H9 (cell line): ENCODE data around the gene MGA. TPM values are rescaled to one million over a fixed set of nuclear protein-coding genes. Genes with fewer than 3 reads are reported as not detected.

Experiments used
- DNase-seq: peaks from one replicate; pipeline ENCODE4 v3.0.0-alpha.2; 2017
- H2AFZ ChIP-seq: one replicate; pipeline ENCODE4 v1.6.1; 2013; ENCODE audit warnings: mild to moderate bottlenecking, low read length, control low read depth, moderate library complexity
- H2AK5ac ChIP-seq: 2 replicates; pipeline ENCODE4 v1.6.1; 2013; ENCODE audit warnings: low read length, control low read depth, mixed read lengths; ENCODE audit not compliant: insufficient read length
- H2BK120ac ChIP-seq: one replicate; pipeline ENCODE4 v1.6.1; 2013; ENCODE audit warnings: low read depth, mild to moderate bottlenecking, low read length, control low read depth, inconsistent platforms; ENCODE audit not compliant: poor library complexity, severe bottlenecking
- H2BK12ac ChIP-seq: 2 replicates; pipeline ENCODE4 v1.6.1; 2013; ENCODE audit warnings: low read length, control low read depth, mixed read lengths, low read depth; ENCODE audit not compliant: insufficient read length
- H2BK15ac ChIP-seq: 2 replicates; pipeline ENCODE4 v1.6.1; 2013; ENCODE audit warnings: low read depth, low read length, control low read depth
- H2BK20ac ChIP-seq: one replicate; pipeline ENCODE4 v1.6.1; 2013; ENCODE audit warnings: low read depth, mild to moderate bottlenecking, low read length, control low read depth, inconsistent platforms; ENCODE audit not compliant: poor library complexity, severe bottlenecking
- H2BK5ac ChIP-seq: 2 replicates; pipeline ENCODE4 v1.6.1; 2013; ENCODE audit warnings: low read length, control low read depth, mixed read lengths; ENCODE audit not compliant: insufficient read length
- H3K14ac ChIP-seq: 2 replicates; pipeline ENCODE4 v1.6.1; 2013; ENCODE audit warnings: low read length, control low read depth; ENCODE audit not compliant: insufficient read depth
- H3K18ac ChIP-seq: 2 replicates; pipeline ENCODE4 v1.6.1; 2013; ENCODE audit warnings: low read depth, mild to moderate bottlenecking, mixed read lengths, low read length, control low read depth; ENCODE audit not compliant: insufficient read length
- H3K23ac ChIP-seq: 2 replicates; pipeline ENCODE4 v1.6.1; 2013; ENCODE audit warnings: low read length, control low read depth, mixed read lengths, low read depth; ENCODE audit not compliant: insufficient read length
- H3K23me2 ChIP-seq: 2 replicates; pipeline ENCODE4 v1.6.1; 2013; ENCODE audit warnings: low read depth, mild to moderate bottlenecking, mixed read lengths, low read length, control low read depth; ENCODE audit not compliant: insufficient read length, poor library complexity, severe bottlenecking
- H3K27ac ChIP-seq: 2 replicates; pipeline ENCODE4 v1.5.1; 2013; ENCODE audit warnings: low read length, control low read depth, mixed read lengths, low read depth; ENCODE audit not compliant: insufficient read length
- H3K27me3 ChIP-seq: 2 replicates; pipeline ENCODE4 v1.6.1; 2013; ENCODE audit warnings: low read length, control low read depth, inconsistent platforms; ENCODE audit not compliant: insufficient read depth
- H3K4ac ChIP-seq: 2 replicates; pipeline ENCODE4 v1.6.1; 2013; ENCODE audit warnings: low read depth, mild to moderate bottlenecking, control low read depth, inconsistent platforms, low read length, moderate library complexity
- H3K4me1 ChIP-seq: 2 replicates; pipeline ENCODE4 v1.6.1; 2013; ENCODE audit warnings: low read length, control low read depth, inconsistent platforms; ENCODE audit not compliant: insufficient read depth
- H3K4me2 ChIP-seq: 2 replicates; pipeline ENCODE4 v1.6.1; 2013; ENCODE audit warnings: low read length, control low read depth, mixed read lengths; ENCODE audit not compliant: insufficient read length, insufficient read depth
- H3K56ac ChIP-seq: 2 replicates; pipeline ENCODE4 v1.6.1; 2013; ENCODE audit warnings: low read depth, mild to moderate bottlenecking, mixed read lengths, low read length, control low read depth; ENCODE audit not compliant: insufficient read length
- H3K79me1 ChIP-seq: 2 replicates; pipeline ENCODE4 v1.6.1; 2013; ENCODE audit warnings: low read depth, mild to moderate bottlenecking, moderate library complexity, low read length, control low read depth, inconsistent platforms; ENCODE audit not compliant: insufficient read depth, poor library complexity, severe bottlenecking
- H3K79me2 ChIP-seq: 2 replicates; pipeline ENCODE4 v1.6.1; 2013; ENCODE audit warnings: low read length, control low read depth, inconsistent platforms; ENCODE audit not compliant: insufficient read depth
- H3K9ac ChIP-seq: 2 replicates; pipeline ENCODE4 v1.6.1; 2013; ENCODE audit warnings: low read length, control low read depth, mixed read lengths; ENCODE audit not compliant: insufficient read length; ENCODE audit errors: extremely low read depth
- H3K9me3 ChIP-seq: one replicate; pipeline ENCODE4 v1.6.1; 2013; ENCODE audit warnings: low read depth, low read length, inconsistent platforms; ENCODE audit not compliant: control insufficient read depth
- H3T11ph ChIP-seq: one replicate; pipeline ENCODE4 v1.6.1; 2013; ENCODE audit warnings: mild to moderate bottlenecking, low read length, control low read depth, inconsistent platforms
- H4K20me1 ChIP-seq: one replicate; pipeline ENCODE4 v1.6.1; 2013; ENCODE audit not compliant: control insufficient read depth, insufficient read length, insufficient read depth
- H4K5ac ChIP-seq: 2 replicates; pipeline ENCODE4 v1.6.1; 2013; ENCODE audit warnings: low read depth, mild to moderate bottlenecking, mixed read lengths, low read length, control low read depth; ENCODE audit not compliant: insufficient read length
- H4K8ac ChIP-seq: replicated peaks from 2 replicates; pipeline ENCODE4 v1.6.1; 2013; ENCODE audit warnings: low read length, control low read depth, mixed read lengths, low read depth; ENCODE audit not compliant: insufficient read length
- H4K91ac ChIP-seq: 2 replicates; pipeline ENCODE4 v1.6.1; 2013; ENCODE audit warnings: low read depth, mild to moderate bottlenecking, moderate library complexity, mixed read lengths, low read length, control low read depth; ENCODE audit not compliant: insufficient read length
- H3K27ac Mint-ChIP-seq, 3 experiments: 2 replicates in 2 of 3; 3 replicates in 1 of 3; pipeline ENCODE4 v1.8.0; 2020 to 2021; ENCODE audit warnings: mixed read lengths in 3 of 3, mild to moderate bottlenecking in 1 of 3, moderate library complexity in 1 of 3
- H3K27me3 Mint-ChIP-seq: 2 replicates; pipeline ENCODE4 v1.8.0; 2021; ENCODE audit warnings: low read depth, mild to moderate bottlenecking, moderate library complexity, mixed read lengths
- H3K36me3 Mint-ChIP-seq, 3 experiments: 2 replicates in 2 of 3; 3 replicates in 1 of 3; pipeline ENCODE4 v1.8.0; 2020 to 2021; ENCODE audit warnings: low read depth in 3 of 3, mixed read lengths in 3 of 3; ENCODE audit not compliant: insufficient read depth in 1 of 3
- H3K4me1 Mint-ChIP-seq, 2 experiments: 2 replicates each; pipeline ENCODE4 v1.8.0; 2020; ENCODE audit warnings: mixed read lengths in 2 of 2
- H3K4me3 Mint-ChIP-seq, 2 experiments: 2 replicates in 1 of 2; 3 replicates in 1 of 2; pipeline ENCODE4 v1.8.0; 2020 to 2021; ENCODE audit warnings: mild to moderate bottlenecking in 2 of 2, mixed read lengths in 2 of 2, moderate library complexity in 1 of 2
- H3K9me3 Mint-ChIP-seq, 2 experiments: 2 replicates in 1 of 2; 3 replicates in 1 of 2; pipeline ENCODE4 v1.8.0; 2020; ENCODE audit warnings: mild to moderate bottlenecking in 2 of 2, mixed read lengths in 2 of 2, moderate library complexity in 1 of 2
- WGBS: extraction: QIAGEN DNeasy Blood & Tissue Kit; methylation state at CpG from one replicate; pipeline ENCODE4 v1.1.7; 2013; ENCODE audit warnings: missing lambda C conversion rate, low lambda C conversion rate, mixed read lengths; ENCODE audit not compliant: insufficient read length; ENCODE audit errors: extremely low coverage; 5-methylcytosine and 5-hydroxymethylcytosine counted together
- total RNA-seq: library from RNA; stranded (reverse); gene quantifications from 2 replicates; pipeline ENCODE4 v1.2.1, GENCODE V29; 2021
- TF ChIP-seq, protein P1 (sequence below): fragments of 200-600 bp; sonication (generic); conservative IDR thresholded peaks from 3 replicates; pipeline ENCODE4 v1.8.0; 2021; ENCODE audit warnings: antibody characterized with exemption, mild to moderate bottlenecking

MGA gene
- total RNA-seq, 1 experiment from 2014 or later: 62.7 TPM

DNA sequence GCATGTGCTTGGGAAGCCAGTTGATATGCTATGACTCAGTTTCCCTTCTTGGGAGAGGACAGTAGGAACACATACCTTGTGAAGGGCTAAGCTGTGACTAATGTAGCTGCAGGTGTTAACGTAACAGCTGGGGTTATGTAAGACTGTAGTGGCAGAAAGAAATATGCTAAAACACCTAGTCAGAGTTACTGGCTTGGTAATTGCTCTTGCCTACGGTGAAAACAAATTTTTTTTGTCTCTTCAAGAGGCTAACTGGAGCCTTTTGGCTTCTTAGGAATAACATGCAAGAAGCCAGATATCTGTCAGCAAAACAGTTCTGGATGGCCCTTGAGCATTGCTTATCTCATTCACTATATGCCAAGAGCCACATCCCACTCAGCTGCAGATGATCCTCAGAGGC lies 115.4 kb downstream of the MGA start:
- Histone ChIP-seq H3T11ph (no peak overlapping the region), H3K4me1 (peaks cover 19% of the 10 kb centered on the region), H4K5ac (no peak overlapping the region), H2BK120ac (no peak overlapping the region), H3K23me2 (peaks cover 17% of the 10 kb centered on the region), H3K79me1 (no peaks in the 10 kb centered on the region), H3K4me2 (peak overlapping the region; percentile 90), H3K79me2 (no peaks in the 10 kb centered on the region), H2BK12ac (no peak overlapping the region), H3K14ac (no peak overlapping the region), H2BK15ac (no peak overlapping the region), H2AK5ac (no peak overlapping the region), H2BK20ac (no peak overlapping the region), H3K9me3 (no peaks in the 10 kb centered on the region), H3K18ac (no peak overlapping the region), H4K91ac (no peak overlapping the region), H3K56ac (no peak overlapping the region), H3K27ac (no peak overlapping the region), H3K4ac (no peak overlapping the region), H4K20me1 (no peaks in the 10 kb centered on the region), H2AFZ (no peak overlapping the region), H4K8ac (no peak overlapping the region), H2BK5ac (no peak overlapping the region), H3K23ac (no peak overlapping the region), H3K9ac (no peak overlapping the region), H3K27me3 (no peaks in the 10 kb centered on the region)
- H3K36me3 Mint-ChIP-seq: no peaks in the 10 kb centered on the region
- no peak for DNase-seq
- no peaks in the 10 kb centered on the region for H3K9me3 Mint-ChIP-seq
- H3K4me1 Mint-ChIP-seq: peaks cover 56 to 59% of the 10 kb centered on the region in 2 experiments
- no peak overlapping the region for H3K27ac Mint-ChIP-seq
- peak overlapping the region; percentile 79 to 92 for H3K4me3 Mint-ChIP-seq
- TF ChIP-seq, protein P1, sequence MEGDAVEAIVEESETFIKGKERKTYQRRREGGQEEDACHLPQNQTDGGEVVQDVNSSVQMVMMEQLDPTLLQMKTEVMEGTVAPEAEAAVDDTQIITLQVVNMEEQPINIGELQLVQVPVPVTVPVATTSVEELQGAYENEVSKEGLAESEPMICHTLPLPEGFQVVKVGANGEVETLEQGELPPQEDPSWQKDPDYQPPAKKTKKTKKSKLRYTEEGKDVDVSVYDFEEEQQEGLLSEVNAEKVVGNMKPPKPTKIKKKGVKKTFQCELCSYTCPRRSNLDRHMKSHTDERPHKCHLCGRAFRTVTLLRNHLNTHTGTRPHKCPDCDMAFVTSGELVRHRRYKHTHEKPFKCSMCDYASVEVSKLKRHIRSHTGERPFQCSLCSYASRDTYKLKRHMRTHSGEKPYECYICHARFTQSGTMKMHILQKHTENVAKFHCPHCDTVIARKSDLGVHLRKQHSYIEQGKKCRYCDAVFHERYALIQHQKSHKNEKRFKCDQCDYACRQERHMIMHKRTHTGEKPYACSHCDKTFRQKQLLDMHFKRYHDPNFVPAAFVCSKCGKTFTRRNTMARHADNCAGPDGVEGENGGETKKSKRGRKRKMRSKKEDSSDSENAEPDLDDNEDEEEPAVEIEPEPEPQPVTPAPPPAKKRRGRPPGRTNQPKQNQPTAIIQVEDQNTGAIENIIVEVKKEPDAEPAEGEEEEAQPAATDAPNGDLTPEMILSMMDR: no peak
- no CpG with 5 or more reads among the region's 2 CpGs for WGBS
- H3K27me3 Mint-ChIP-seq: no peaks in the 10 kb centered on the region; the same call in 1 of the 2 replicates
